Measurements from ENCODE around the gene FAM168A. TPM values are rescaled to one million over a fixed set of nuclear protein-coding genes. Genes with fewer than 3 reads are reported as not detected.
"Not testable (repeated sequence)": the region's sequence is repeated elsewhere in the genome, so short reads cannot be mapped to it uniquely, and the experiment has no call there.

FAM168A gene
- total RNA-seq, 1 donor from 2014 or later = 19.9 TPM

DNA sequence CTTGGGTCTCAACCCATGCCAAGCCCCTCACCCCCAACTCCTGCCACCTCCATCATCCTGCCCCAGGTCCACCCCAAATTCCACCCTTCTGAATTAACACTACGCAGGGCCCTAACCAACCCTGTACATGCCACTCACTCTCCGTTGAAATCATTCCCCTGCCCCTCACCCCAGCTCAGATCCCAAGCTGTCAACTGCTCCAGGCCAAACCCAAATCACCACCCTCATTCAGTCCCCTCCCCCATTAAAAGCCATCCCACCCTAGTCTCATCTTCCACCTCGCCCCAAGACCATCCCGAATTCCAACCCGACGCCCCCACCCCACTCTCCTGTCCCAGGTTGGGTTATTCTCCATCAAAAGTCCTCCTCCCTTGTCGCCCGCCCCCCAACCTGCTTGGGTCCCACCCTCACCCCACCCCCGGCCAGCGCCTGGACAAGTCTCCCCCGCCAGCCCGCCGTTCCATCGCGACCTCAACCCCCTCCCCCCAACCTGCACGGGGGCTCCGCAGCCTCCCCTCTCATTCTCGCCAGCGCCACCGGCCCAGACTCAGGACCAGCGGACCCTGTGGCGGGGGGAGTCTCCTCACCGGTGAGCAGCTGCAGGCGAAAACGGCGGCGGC is 466 bp downstream of the FAM168A start:
- DNase-seq (ENCODE audit: low spot score) (peak; percentile 48), ATAC-seq (no peak)

DNA sequence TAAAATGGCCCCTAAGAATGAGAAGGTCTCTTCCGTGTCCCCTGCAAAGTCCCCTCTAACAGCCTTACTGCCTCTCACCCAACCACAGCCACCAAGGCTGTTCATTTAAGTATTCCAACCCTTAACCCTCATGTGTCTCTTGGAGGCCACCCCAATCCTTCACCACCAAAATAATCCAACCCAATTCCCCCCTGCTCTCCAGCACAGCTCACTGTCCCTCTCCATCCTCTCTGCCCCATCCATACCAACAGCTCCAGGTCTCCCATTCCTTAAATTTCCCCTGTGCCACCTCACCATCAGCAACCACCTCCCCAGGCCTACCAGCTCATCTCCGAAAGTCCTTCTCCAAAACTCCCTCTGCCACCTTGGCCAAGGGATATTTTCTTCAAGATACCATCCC is 1.4 kb downstream of the FAM168A start:
- no peak for ATAC-seq

DNA sequence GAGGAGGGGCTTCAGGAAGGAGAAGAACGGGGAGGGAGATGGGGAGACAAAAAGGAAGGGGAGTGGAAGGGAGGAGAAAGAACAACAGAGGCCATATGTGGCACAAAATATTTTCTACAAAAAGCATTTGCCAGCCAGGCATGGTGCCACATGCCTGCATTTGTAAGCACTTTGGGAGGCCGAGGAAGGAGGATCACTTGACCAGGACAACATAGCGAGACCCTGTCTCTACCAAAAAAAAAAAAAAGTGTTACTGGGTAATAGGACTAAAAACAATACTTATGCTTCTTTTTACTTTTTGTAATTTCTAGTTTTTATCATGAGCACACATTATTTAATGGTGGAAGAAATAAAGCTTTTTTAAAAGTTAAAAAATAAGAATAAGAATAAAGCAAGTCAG is 5.3 kb downstream of the FAM168A start:
- DNase-seq (ENCODE audit: low spot score) (no peak), ATAC-seq (no peak)

More for the DNA sequence above, 1.4 kb downstream of the FAM168A start:
- no peak for DNase-seq (ENCODE audit: low spot score)

DNA sequence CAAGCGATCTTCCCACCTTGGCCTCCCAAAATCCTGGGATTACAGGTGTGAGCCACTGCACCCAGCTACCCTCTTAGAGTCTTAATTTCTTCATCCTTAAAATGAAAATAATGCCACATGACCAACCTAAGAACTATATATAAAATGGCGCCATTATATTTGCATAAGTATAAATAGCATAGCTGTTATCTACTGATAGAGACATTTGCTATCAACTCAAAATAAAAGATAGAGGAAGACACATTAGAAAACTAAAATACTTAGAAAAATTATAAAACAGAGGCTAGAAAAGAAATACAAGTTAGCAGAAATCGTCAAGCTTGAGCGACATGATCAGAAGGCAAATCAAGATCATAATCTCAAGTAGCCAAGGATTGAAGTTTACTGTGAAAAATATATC is 6.2 kb downstream of the FAM168A start:
- no peak for ATAC-seq

DNA sequence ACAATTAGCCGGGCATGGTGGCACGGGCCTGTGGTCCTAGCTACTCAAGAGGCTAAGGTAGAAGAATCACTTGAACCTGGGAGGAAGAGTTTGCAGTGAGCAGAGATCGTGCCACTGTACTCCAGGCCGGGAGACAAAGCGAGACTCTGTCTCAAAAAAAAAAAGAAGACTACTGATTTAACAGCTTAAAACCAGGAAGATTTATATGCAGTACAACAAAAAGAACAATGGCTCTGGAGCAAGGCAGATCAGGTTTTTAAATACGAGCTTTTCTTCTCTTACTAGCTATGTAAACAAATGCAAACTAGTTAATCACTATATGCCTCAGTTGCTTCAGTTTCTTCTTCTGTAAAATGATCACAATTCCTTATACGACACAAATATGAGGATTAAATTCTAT is 6.9 kb downstream of the FAM168A start:
- no peak for DNase-seq (ENCODE audit: low spot score)
- no peak for ATAC-seq

More for the DNA sequence above, 6.2 kb downstream of the FAM168A start:
- DNase-seq (ENCODE audit: low spot score) = no peak

DNA sequence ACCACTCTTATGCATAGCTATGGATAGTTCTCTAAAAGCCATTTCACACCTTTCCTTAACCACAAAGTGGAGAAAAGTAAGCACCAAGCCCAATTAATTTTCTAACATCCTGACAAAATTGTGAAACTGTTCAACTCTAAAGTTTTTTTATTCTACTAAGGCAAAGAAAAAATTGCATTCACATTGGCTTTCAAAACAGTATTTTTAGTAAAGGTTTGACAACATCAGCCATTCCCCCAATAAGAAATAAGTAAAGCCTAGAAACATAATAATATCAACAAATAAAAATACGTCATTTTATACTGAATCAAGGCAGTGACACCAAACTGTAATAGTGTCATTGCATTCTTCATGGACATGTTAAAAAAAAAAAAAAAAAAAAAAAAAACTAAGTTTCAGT is 11.1 kb downstream of the FAM168A start:
- DNase-seq (ENCODE audit: low spot score) (no peak), ATAC-seq (no peak)

DNA sequence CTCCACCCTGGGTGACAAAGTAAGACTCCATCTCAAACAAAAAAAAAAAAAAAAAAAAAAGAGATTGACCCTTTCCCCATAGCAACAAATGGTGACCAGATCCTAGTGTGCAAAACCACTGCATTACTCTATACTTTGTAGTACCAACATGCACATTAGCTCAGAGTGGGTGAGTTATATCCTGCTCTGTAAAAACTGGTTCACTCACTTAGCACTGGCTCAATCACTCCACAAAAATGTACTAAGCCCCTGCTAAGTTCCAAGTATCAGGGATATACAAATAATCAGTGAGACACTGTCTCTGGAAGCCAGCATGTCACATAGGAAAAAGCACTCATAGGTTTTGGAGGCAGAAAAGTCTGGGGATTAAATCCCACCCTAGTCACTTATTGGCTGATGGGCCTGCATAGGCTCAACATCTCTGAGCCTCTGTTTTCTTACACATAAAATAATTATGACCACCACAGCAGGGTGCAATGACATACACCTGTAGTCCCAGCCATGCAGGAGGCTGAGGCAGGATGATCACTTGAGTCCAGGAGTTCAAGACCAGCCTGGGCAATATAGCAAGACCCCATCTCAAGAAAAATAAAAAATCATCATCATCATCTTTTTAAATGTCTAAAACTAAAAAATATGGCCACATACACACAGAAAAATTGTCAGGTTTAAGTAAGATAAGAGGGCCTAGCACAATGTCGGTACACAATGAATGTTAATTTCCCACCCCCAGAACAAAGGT is 11.9 kb downstream of the FAM168A start:
- DNase-seq (ENCODE audit: low spot score) (no peak), ATAC-seq (no peak)

DNA sequence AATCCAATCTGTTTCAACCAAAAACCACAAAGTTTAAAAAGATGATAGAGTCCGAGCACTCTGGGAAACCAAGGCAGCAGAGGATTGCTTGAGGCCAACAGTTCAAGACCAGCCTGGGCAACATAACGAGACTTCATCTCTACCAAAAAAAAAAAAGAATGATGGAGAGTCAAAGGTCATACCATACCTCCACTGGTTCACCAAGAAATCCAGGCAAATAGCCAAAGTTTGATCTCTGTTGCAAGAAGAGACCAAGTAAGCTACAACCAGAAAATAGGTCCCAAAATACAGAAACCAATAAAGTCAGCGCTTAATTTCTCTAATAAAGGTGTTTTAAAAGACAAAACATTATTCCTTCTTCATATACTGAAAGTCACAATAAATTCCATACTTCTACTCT is 13.1 kb downstream of the FAM168A start:
- DNase-seq (ENCODE audit: low spot score) (no peak), ATAC-seq (peak; percentile 83)

DNA sequence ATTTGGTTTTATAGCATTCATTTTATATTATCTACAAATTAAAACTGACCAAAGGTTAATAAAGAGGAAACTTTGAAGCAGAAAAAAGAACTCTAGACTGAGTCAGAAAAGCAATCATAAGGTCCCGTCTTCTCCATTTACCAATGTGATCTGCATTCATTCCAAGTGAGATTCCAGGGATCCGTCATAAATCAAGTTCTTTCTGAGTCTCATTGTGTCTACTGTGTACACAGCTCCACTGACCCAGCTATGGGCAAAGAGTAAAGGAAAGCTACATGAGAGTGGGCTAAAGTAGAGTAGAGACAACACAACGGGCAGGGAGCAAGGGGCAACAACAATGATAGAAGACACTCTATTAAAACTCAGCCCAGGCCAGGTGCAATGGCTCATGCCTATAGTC is 15.3 kb downstream of the FAM168A start:
- no peak for ATAC-seq
- no peak for DNase-seq (ENCODE audit: low spot score)

DNA sequence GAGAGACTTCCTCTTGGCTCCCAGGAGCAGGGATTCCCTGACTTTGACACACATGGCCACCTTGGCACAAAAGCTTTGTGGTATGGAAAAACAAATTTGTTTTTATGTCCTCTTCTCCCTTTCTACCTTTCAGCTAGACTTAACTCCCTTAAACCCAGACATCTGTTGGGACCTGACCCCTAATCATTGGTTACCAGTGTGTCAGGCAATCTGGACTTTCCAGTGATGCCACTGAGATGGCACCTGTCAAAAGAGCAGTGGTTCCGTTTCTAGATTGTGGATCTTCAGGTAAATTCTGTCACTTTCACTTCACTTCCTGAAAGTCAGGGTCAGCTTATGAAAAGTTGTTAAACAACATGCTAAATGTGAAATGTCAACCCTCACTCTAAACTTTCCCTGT is 17.2 kb downstream of the FAM168A start:
- ATAC-seq = not testable (repeated sequence)

DNA sequence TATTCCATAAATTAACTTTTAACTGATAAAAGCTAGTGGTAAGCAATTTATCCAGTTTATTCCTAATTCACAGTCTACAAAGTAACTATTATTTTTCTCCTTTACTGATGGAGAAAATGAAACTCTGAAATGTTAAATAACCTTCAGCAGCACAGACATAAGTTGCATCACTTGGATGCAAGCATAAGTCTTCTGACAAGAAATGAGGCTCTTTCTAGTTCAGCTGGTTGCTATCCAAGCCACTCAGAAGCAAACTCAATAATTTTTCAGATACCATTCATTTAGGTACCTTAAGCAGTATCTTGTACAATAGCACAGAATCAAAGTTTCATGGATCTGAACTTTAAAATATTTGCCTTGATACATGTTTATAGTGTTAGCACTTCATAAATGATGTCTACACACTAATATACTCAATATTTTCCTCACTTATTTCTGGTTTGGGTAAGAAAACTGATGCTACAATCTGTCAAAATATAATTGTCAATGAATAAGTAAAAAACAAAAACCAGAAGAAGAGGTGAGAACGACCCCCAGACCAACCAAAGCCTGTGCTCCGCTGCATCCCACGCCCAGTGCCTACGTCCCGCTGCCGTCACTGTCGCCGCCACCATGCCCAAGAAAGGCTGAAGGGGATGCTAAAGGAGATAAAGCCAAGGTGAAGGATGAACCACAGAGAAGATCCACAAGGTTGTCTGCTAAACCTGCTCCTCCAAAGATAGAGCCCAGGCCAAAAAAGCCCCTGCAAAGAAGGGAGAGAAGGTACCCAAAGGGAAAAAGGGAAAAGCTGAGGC is 18.1 kb downstream of the FAM168A start:
- no peak for ATAC-seq
- DNase-seq (ENCODE audit: low spot score) = no peak

More for the DNA sequence above, 17.2 kb downstream of the FAM168A start:
- not testable (repeated sequence) for DNase-seq (ENCODE audit: low spot score)

DNA sequence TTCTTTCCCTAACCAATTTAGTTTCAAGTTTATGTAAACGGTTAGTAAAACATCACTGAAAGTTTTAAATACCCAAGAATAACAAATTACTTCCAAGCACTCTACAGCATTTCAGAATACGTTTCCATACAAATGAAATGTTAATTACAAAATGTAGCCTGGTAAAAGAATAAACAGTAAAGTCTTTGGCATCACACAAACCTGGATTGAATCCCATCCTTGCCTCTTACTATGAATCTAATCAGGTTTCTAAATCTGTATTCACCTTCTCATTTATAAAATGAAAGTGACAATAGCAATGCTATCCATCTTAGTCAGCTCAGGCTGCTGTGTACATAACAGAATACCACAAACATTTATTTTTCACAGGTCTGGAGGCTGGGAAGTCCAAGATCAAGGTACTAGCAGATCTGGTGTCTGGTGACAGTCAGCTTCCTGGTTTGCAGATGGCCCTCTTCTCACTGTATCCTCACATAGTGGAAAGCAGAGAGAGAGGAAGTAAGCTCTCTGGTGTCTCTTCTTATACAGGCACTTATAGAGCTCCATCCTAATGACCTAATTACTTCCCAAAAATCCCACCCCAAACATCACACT is 19.2 kb downstream of the FAM168A start:
- ATAC-seq (no peak), DNase-seq (ENCODE audit: low spot score) (no peak)

DNA sequence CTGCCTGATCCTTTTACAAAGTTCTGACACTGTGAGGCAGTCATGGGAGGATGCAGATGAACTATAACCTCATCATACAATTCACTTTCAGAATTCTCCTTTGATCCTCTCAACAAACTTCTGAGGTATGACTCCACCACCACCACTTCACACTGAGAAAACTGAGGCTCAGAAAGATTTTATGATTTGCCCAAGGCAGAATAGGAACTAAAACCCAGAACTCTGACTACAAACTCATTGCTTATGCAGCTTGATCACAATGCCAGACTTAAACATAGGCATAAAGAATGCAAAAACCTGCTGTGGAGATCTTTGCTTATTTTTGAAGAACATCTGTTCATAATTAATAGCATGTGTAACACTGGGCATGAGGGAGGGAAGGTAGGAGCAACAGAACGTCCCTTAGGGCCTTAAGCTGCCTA is 20.4 kb downstream of the FAM168A start:
- no peak for DNase-seq (ENCODE audit: low spot score)
- no peak for ATAC-seq

DNA sequence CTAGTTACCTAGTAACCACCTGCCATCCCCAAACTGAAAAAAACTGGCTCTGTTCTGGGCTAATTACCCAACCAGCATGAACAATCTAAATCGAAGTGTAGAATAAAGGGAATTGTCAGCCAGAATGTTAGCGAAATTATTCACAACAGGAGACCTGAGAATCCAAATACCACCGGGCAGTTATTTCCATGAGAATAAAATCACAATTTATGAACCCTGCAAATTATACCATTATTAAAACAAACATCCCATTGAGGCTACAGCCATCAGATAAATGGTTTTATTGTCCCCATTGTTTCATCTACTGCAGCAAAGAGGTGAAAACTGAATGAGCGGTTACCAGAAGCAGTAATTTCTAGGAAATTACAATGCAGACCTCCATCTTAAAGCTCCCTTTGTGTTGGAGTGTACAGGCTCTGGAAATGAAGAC is 21.7 kb downstream of the FAM168A start:
- DNase-seq (ENCODE audit: low spot score) (no peak), ATAC-seq (no peak)

DNA sequence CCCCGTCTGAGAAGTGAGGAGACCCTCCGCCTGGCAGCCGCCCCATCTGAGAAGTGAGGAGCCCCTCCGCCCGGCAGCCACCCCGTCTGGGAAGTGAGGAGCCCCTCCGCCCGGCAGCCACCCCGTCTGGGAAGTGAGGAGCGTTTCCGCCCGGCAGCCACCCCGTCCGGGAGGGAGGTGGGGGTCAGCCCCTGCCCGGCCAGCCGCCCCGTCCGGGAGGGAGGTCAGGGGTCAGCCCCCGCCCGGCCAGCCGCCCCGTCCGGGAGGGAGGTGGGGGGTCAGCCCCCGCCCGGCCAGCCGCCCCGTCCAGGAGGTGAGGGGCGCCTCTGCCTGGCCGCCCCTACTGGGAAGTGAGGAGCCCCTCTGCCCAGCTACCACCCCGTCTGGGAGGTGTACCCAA is 25.9 kb downstream of the FAM168A start:
- not testable (repeated sequence) for DNase-seq (ENCODE audit: low spot score); ATAC-seq

DNA sequence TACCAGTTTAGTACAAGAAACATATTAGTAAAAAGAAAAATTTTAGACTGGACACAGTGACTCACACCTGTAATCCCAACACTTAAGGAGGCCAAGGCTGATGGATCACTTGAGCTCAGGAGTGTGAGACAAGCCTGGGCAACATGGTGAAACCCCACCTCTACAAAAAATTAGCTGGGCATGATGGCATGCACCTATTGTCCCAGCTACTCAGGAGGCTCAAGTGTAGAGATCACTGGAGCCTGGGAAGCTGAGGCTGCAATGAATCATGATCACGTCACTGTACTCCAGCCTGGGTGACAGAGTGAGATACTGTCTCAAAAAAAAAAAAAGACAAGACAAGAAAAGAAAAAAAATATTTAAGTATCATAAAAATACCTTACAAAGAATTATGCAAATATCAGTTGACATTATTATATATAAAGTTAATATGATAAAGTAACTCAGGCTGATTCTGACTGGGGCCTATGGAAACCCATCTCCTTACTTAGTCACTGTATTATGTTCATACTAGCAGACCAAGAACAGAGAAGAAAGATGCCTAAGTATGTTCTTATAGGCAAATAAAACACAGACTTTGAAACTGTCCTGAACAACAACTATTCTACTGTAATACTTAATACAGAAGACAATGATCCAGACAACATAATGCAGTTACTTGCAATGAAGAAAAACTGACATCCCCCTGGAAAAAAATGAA is 27.3 kb downstream of the FAM168A start:
- DNase-seq (ENCODE audit: low spot score) (no peak), ATAC-seq (no peak)

DNA sequence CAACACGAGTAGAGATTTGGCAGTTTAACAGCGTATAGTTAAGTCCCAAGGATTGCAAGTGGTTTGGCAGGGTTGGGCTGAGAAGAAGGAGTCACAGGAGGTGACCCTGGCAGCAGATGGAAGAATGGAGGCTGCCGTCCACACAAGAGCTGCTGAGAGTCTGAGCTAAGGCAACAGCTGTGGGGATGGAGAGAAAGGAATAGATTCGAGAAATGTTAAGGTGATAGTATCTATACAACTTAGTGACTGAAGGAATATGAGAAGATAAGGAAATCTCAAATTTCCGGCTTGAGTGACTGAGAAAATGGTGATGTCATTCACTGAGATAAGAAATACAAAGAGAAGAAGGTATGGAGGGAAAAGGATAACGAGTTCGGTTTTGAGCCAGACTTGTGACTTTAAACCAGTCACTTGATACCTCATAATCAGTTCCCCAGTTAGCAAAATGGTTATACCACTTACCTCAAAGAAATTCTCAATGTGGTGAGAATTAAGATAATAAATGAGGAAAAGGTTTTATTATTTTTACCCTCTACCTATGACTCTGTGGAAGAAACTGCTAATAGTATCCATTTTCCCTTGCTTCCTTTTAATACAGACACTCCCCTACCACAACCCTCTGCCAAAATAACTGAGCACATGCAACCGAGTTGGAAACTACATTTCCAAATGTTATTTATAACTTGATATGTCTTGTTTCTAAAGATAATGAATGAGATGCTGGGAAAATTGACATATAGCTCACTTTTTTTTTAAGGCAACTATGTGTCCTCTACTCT is 30.7 kb downstream of the FAM168A start:
- ATAC-seq = no peak
- DNase-seq (ENCODE audit: low spot score) = no peak

DNA sequence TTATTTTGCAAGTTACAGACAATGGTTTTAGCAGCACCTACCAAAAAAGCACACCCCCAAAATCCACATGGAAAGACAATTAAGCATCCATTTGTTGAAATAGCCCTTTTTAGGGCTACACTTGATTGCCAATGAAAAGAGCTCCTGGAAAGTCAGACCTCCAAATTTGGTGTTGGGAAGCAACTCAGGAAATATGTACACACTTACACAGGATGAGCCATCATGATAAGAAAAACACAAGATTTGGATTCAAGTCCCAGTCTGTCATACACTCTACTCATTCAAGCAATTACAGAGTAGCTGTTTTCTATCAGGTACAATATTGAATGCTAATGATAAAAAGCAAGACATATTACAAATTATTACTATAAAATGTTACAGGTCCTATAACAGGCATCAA is 31.5 kb downstream of the FAM168A start:
- no peak for ATAC-seq
- no peak for DNase-seq (ENCODE audit: low spot score)

DNA sequence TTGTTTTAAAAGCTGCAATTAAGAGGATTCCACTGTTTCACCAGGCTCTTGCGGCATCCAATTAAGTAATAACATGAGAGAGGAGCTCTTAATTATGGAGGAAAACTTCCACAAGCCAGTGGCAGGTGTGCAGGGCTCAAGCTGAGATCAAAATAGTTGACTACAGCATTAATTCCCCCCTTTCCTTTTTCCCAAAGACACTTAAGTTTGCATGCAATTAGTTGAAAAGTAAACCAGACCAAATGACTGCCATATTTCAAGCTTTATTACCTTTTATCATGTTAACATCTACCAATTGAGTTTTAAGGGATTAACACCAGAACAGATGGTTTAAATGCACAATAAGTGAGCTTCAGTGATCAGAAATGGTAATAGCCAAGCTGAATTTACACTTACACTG is 32.1 kb downstream of the FAM168A start:
- no peak for ATAC-seq
- DNase-seq (ENCODE audit: low spot score) = no peak

DNA sequence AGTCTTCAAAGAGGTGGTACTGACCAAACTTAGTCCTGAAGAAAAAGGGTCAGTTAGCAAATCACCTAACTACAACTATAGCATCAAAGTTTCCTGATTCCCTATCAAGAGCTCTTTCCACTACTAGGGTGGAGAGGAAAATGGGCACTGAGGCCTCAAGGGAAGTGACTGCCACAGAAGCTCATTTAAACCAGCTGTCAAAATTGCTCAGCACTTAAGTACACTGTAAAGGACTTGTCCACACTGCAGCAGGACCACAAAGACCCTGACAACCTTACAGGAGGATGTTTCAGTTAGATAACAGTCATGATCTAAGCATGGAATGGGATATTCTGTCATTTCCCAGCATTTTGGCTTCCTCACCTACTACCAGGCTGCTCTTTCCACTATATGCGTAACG is 33.0 kb downstream of the FAM168A start:
- DNase-seq (ENCODE audit: low spot score) (no peak), ATAC-seq (no peak)

All from left lobe of liver (tissue), 2 donors.